NCI-H2107 treated with DMSO at 0.1 percent for 48 hours (cell line): ENCODE measurements around the gene EXOC3L4.
A peak's percentile ranks its signal among the peaks of the same experiment; 100 is the strongest.
"Not testable (repeated sequence)": the region's sequence is repeated elsewhere in the genome, so short reads cannot be mapped to it uniquely, and the experiment has no call there.

Source experiments
- DNase-seq: peaks from one replicate; lab custom pipeline; 2025; ENCODE audit not compliant: unreplicated experiment; lab: John Stamatoyannopoulos, UW

The EXOC3L4 gene

DNA sequence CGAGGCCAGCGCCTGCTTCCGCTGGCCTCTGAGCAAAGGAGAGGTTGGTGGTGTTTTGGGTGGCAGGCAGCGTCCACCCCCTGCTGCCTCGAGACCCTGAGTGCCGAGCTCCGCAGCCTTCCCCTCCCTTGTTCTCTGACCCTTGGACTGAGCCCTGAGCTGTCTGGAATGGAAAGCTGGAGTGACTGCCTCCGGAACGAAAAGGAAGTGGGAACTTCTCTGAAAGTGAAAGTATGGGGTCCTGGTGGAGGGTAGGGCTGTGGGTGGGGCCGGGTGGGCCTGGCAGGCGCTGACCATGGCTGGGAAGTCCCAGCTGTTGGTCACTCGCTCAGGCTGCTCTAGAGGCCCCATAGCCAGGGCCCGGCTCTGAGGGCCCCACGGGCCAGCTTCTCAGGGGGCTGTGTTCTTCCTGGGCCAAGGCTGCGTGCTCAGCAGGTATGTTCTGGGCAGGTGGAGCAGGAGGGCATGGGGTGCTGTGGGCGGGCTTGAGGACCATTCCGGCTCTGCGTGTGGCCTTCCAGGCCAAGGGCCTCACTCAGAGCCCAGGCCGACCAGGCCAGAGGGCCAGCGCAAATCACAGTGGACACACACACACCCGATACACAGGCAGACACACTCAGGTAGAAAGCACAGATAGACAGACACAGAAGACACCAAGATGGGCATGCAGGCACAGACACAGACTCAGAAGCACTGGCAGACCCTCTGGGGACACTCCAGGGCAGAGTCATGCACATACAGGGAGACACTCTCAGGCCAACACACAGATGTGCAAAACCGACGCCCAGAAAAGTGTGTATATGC, at the start of gene EXOC3L4:
Gene EXOC3L4, plus strand, starts transcription at position 320 of the 804 bp plus-strand sequence. CDS start 5,495 bp downstream, outside the sequence.
- no peak for DNase-seq

DNA sequence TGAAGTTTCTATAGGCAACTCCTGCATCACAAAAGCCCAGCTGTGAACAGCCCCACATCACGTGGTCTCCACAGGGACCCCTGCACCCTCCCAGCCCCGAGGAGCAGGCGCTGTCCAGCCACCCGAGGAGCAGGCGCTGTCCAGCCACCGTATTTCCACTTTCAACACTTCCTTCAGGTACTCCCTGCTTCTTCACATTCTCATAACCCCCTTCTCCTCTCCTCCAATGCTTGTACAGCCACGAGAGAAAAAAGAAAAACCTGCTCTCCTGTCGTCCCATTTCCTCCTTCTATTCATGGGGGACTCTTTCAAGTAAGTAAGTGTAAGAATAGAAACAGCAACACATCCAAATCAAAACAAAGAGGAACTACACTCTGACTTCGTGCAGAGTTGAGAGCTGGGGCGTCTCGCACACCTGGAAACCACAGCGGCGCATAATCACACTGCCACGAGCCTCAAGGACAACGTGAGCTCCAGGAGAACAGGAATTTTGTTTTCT, 49.1 kb upstream of the EXOC3L4 start:
- peak; percentile 28 for DNase-seq

DNA sequence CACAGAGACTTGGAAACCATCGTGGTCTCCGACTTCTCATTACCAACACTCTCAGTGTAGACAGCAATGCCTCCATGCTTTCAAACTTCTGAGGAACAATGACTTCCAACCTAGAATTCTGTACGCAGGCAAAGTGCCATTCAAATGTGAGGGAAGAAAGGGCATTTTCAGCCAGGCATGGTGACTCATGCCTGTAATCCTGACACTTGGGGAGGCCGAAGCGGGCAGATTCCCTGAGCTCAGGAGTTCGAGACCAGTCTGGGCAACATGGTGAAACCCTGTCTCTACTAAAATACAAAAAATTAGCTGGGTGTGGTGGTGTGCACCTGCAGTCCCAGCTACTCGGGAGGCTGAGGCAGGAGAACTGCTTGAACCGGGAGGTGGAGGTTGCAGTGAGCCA, 47.1 kb upstream of the EXOC3L4 start:
- not testable (repeated sequence) for DNase-seq

GRCh38 chr14:103050935-103051334, 43.6 kb upstream of the EXOC3L4 start:
- no peak for DNase-seq

DNA sequence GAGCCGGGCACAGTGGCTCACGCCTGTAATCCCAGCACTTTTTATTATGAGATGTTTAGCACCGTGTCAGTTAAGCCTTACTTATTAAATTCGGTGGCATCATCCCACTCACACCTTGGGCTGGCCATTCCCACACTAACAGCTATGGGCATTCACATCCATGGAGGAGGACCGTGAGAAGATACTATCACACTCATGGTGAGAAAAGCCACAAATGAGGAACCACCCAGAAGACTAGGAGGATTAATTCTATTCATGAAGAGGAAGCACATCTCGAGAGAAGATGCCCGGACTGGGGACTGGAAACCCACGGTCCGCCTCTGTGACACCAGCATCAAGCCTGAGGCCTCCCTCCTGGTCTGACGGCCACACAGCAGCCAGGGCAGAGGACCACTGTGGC, 42.1 kb upstream of the EXOC3L4 start:
- no peak for DNase-seq

DNA sequence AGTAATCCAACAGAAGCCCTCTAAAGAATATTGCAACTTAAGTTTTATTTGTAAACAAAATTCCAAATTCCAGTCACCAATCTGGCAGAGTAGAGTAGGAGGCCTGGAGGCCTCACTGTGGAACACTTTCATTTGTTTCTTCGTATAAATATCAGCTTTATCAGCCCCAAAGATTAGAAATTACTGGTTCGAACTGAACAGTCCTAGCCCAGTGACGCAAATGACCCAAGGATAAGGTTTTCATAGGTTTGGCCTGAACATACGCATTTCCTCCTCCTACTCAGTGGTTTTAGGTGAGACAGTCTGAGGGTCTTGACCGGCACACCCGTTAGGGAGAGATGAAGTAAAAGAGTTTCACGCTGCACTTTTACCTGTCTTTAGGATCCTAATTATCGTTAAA, 38.8 kb upstream of the EXOC3L4 start:
- DNase-seq: no peak

- DNase-seq: no peak
Measured at GRCh38 chr14:103056322-103057027, 38.0 kb upstream of the EXOC3L4 start.

- no peak for DNase-seq
Measured at GRCh38 chr14:103057028-103057371, 37.5 kb upstream of the EXOC3L4 start.

GRCh38 chr14:103057372-103058163, 37.0 kb upstream of the EXOC3L4 start, which contains the start of gene CDC42BPB:
TSS of gene CDC42BPB (minus strand) at chr14:103057549. CDS start at chr14:103057173, 376 bp downstream.
- DNase-seq: peak; percentile 82

- no peak for DNase-seq
Measured at GRCh38 chr14:103058164-103059055, 36.1 kb upstream of the EXOC3L4 start.

GRCh38 chr14:103059556-103059955, 35.0 kb upstream of the EXOC3L4 start:
- no peak for DNase-seq

DNA sequence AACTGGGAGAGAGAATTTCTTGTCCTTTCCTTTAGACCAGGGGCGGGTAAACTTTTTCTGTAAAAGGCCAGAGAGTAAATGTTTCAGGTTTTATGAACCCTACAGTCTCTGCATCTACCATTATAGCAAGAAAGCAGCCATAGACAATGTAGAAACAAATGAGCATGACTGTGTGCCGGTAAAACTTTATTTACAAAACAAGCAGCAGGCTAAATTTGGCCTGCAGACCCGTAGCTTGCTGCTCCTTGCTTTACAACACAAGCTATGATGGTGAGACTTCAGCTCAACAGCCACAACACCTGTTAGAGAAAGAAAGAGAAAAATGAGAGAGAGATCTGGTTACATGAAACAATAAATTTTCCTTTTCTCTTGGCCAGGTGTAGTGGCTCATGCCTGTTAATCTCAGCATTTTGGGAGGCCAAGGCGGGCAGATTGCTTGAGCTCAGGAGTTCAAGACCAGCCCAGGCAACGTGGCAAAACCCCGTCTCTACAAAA, 33.0 kb upstream of the EXOC3L4 start:
- peak; percentile 90 for DNase-seq

DNA sequence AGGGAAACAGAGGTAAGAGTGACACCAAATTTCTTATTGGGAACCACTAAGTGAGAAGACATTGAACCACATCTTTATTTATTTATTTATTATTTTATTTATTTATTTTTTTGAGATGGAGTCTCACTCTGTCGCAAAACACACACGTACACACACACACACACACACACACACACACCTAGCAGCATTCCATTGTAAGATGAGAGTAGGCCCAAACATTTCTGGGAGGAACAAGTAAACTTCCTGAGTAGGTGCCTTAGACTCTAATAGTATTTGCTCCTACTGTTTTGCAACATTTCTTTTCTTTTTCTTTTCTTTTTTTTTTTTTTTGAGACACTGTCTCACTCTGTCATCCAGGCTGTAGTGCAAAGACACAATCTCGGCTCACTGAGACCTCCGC, 30.1 kb upstream of the EXOC3L4 start:
- no peak for DNase-seq

DNA sequence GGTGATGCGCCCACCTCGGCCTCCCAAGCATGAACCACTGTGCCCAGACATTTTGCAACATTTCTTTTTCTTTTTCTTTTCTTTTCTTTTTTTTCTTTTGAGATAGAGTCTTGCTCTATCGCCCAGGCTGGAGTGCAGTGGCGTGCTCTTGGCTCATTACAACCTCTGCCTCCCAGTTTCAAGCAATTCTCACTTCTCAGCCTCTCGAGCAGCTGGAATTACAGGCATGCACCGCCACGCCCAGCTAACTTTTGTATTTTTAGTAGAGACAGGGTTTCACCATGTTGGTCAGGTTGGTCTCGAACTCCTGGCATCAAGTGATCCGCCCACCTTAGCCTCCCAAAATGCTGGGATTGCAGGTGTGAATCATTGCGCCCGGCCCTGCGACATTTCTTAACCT, 29.5 kb upstream of the EXOC3L4 start:
- DNase-seq: no peak

- DNase-seq: no peak
Measured at GRCh38 chr14:103065861-103066260, 28.7 kb upstream of the EXOC3L4 start.

- DNase-seq: no peak
Measured at GRCh38 chr14:103066399-103066798, 28.1 kb upstream of the EXOC3L4 start.

GRCh38 chr14:103067231-103067954, 27.1 kb upstream of the EXOC3L4 start:
- no peak for DNase-seq

DNA sequence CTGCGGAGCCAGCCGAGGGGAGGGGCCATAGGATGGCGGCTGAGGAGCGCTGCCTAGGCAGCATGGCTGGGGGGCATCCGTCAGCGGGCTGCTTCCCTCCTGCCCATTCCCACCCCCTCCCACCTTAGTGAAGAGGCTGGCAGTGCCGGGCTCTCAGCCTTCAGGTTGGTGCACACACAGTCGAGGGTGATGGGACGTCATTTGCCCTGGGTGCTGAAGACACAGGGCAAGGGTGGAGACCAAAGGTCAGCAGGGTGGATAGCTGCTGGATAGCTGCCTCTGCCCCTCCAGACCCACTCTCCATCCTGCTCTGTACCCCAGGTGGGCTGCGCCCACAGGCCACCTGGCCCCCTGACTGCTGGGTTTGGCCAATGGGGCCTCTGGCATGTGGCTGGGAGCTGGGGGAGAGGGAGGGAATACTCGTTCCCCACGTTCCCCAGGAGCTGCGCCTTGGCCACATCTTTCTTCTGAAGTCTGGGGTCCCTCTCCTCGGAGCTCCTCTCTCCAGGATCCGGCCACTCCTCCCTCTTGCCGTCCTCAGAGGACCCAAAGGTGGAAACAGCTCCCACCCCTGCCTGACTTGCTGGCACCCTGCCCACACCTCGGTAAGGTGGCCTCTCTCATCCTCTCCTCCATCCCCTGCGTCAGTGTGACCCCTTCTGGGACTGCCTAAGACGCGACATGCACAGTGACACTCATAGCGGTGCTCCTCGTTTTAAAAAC, 26.0 kb upstream of the EXOC3L4 start:
- no peak for DNase-seq
